WTC11 (cell line): ENCODE results near the gene KRT5. TPM values are rescaled to one million over a fixed set of nuclear protein-coding genes. Genes with fewer than 3 reads are reported as not detected.

ENCODE experiments used
- ATAC-seq: fragments of 200-7000 bp; cut with Tn5 transposase; 2 replicates; pipeline ENCODE4 v1.10.0; 2021; ENCODE audit warnings: mild to moderate bottlenecking, moderate library complexity
- CTCF ChIA-PET: fragments of 300-600 bp; sonication (Branson Sonifier 250); formaldehyde crosslinking; loops from one replicate; lab custom pipeline; 2021; ENCODE audit warnings: antibody characterized with exemption; lab: Charles Lee
- POLR2A ChIA-PET: fragments of 350-600 bp; sonication (Branson Sonifier 250); formaldehyde crosslinking; loops from one replicate; lab custom pipeline; 2021; ENCODE audit warnings: antibody characterized with exemption; lab: Charles Lee
- DNase-seq: peaks from one replicate; pipeline ENCODE4 v3.0.0; 2021; ENCODE audit warnings: low spot score
- H3K27ac Mint-ChIP-seq: 2 replicates; pipeline ENCODE4 v1.8.0; 2021; ENCODE audit warnings: mixed read lengths
- H3K27me3 Mint-ChIP-seq: 2 replicates; pipeline ENCODE4 v1.8.0; 2021; ENCODE audit warnings: low read depth, mild to moderate bottlenecking, moderate library complexity, mixed read lengths
- H3K36me3 Mint-ChIP-seq: 2 replicates; pipeline ENCODE4 v1.8.0; 2021; ENCODE audit warnings: mixed read lengths
- H3K4me1 Mint-ChIP-seq: 2 replicates; pipeline ENCODE4 v1.8.0; 2022; ENCODE audit warnings: mixed read lengths
- H3K4me3 Mint-ChIP-seq: 2 replicates; pipeline ENCODE4 v1.8.0; 2021; ENCODE audit warnings: mild to moderate bottlenecking, moderate library complexity, mixed read lengths
- H3K9me3 Mint-ChIP-seq: 2 replicates; pipeline ENCODE4 v1.8.0; 2021; ENCODE audit warnings: mixed read lengths
- AR ChIP-seq: fragments of 250-450 bp; sonication (Bioruptor Pico); IDR thresholded peaks from 2 replicates; pipeline ENCODE4 v1.9.0; 2021; ENCODE audit warnings: mild to moderate bottlenecking
- CBFB ChIP-seq: sonication (generic); formaldehyde crosslinking; IDR thresholded peaks from 2 replicates; pipeline ENCODE4 v1.8.1; 2022; ENCODE audit warnings: mild to moderate bottlenecking, low read depth, missing genetic modification reagents
- EMX1 ChIP-seq: fragments of 250-450 bp; sonication (Bioruptor Pico); IDR thresholded peaks from 2 replicates; pipeline ENCODE4 v1.8.0; 2021; ENCODE audit warnings: mild to moderate bottlenecking
- ETV6 ChIP-seq: sonication (generic); formaldehyde crosslinking; IDR thresholded peaks from 2 replicates; pipeline ENCODE4 v1.8.1; 2022; ENCODE audit warnings: mild to moderate bottlenecking, missing genetic modification reagents
- FOXJ3 ChIP-seq: sonication (generic); formaldehyde crosslinking; IDR thresholded peaks from 2 replicates; pipeline ENCODE4 v1.9.0; 2021; ENCODE audit warnings: missing genetic modification reagents, mild to moderate bottlenecking, borderline replicate concordance
- OVOL2 ChIP-seq: fragments of 250-450 bp; sonication (Bioruptor Pico); IDR thresholded peaks from 2 replicates; pipeline ENCODE4 v1.9.0; 2021; ENCODE audit warnings: mild to moderate bottlenecking, borderline replicate concordance
- SP1 ChIP-seq: sonication (generic); formaldehyde crosslinking; conservative IDR thresholded peaks from 2 replicates; pipeline ENCODE4 v1.8.1; 2022; ENCODE audit warnings: missing genetic modification reagents
- TCF7 ChIP-seq: sonication (generic); formaldehyde crosslinking; IDR thresholded peaks from 2 replicates; pipeline ENCODE4 v1.8.0; 2022; ENCODE audit warnings: mild to moderate bottlenecking, low read depth, missing genetic modification reagents, moderate library complexity
- TEAD1 ChIP-seq: sonication (generic); formaldehyde crosslinking; IDR thresholded peaks from 2 replicates; pipeline ENCODE4 v1.8.0; 2022; ENCODE audit warnings: mild to moderate bottlenecking, missing genetic modification reagents
- USF2 ChIP-seq: sonication (generic); formaldehyde crosslinking; IDR thresholded peaks from 2 replicates; pipeline ENCODE4 v1.8.1; 2023; ENCODE audit warnings: mild to moderate bottlenecking, missing genetic modification reagents, moderate library complexity
- ZNF138 ChIP-seq: sonication (generic); formaldehyde crosslinking; conservative IDR thresholded peaks from 2 replicates; pipeline ENCODE4 v1.8.1; 2022; ENCODE audit warnings: mild to moderate bottlenecking, moderate library complexity, missing genetic modification reagents
- ZNF281 ChIP-seq: sonication (generic); formaldehyde crosslinking; IDR thresholded peaks from 2 replicates; pipeline ENCODE4 v1.8.0; 2023; ENCODE audit warnings: mild to moderate bottlenecking, missing genetic modification reagents
- ZNF532 ChIP-seq: fragments of 250-450 bp; sonication (Bioruptor Pico); IDR thresholded peaks from 2 replicates; pipeline ENCODE4 v1.9.0; 2021; ENCODE audit warnings: mild to moderate bottlenecking, borderline replicate concordance
- ZNF671 ChIP-seq: fragments of 250-450 bp; sonication (Bioruptor Pico); IDR thresholded peaks from 2 replicates; pipeline ENCODE4 v1.8.0; 2021; ENCODE audit warnings: mild to moderate bottlenecking
- total RNA-seq: library from RNA; stranded (reverse); gene quantifications from 3 replicates; pipeline ENCODE4 v1.2.3, GENCODE V29; 2021
- TF ChIP-seq, protein P1 (sequence below): sonication (generic); formaldehyde crosslinking; IDR thresholded peaks from 2 replicates; pipeline ENCODE4 v1.8.0; 2022; ENCODE audit warnings: mild to moderate bottlenecking, missing genetic modification reagents
- TF ChIP-seq, protein P2 (sequence below): sonication (generic); formaldehyde crosslinking; IDR thresholded peaks from 2 replicates; pipeline ENCODE4 v1.8.1; 2022; ENCODE audit warnings: mild to moderate bottlenecking, missing genetic modification reagents, moderate library complexity, borderline replicate concordance

KRT5 gene
- total RNA-seq, 1 experiment from 2014 or later = not detected

GRCh38 chr12:52534482-52534881 lies 14.3 kb upstream of the KRT5 start:
- no peaks in the 10 kb centered on the region for H3K36me3 Mint-ChIP-seq
- TF ChIP-seq USF2 (CRISPR knock-in tag) (peak; percentile 65), ZNF138 (CRISPR knock-in tag) (no peak), ZNF532 (CRISPR knock-in tag) (no peak)
- TF ChIP-seq, protein P1, sequence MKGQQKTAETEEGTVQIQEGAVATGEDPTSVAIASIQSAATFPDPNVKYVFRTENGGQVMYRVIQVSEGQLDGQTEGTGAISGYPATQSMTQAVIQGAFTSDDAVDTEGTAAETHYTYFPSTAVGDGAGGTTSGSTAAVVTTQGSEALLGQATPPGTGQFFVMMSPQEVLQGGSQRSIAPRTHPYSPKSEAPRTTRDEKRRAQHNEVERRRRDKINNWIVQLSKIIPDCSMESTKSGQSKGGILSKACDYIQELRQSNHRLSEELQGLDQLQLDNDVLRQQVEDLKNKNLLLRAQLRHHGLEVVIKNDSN = peak; percentile 54; the same call in 1 of the 2 replicates
- H3K4me1 Mint-ChIP-seq = no peaks in the 10 kb centered on the region
- ChIA-PET POLR2A (no interaction called here), CTCF (interaction anchor here (0.6 to 5.1 kb wide), 10 partner anchors 10 to 331 kb away, joined by 3 to 28 read pairs (median 4); no protein-coding TSS in a partner anchor)
- H3K4me3 Mint-ChIP-seq = no peak overlapping the region
- ATAC-seq (peak; percentile 51; the same call in 1 of the 2 replicates), DNase-seq (no peak)
- no peaks in the 10 kb centered on the region for H3K9me3 Mint-ChIP-seq
- H3K27me3 Mint-ChIP-seq = no peaks in the 10 kb centered on the region
- H3K27ac Mint-ChIP-seq = 0 out of 2 replicates have a peak overlapping the region, but pooled peaks have one; percentile 14

GRCh38 chr12:52533686-52534470 lies 13.7 kb upstream of the KRT5 start:
- Mint-ChIP-seq H3K27ac (no peak overlapping the region), H3K9me3 (no peaks in the 10 kb centered on the region), H3K36me3 (no peaks in the 10 kb centered on the region), H3K4me3 (no peak overlapping the region), H3K27me3 (no peaks in the 10 kb centered on the region), H3K4me1 (no peaks in the 10 kb centered on the region)
- no peak for DNase-seq
- ATAC-seq = no peak
- TF ChIP-seq FOXJ3 = no peak
- TF ChIP-seq, protein P2, sequence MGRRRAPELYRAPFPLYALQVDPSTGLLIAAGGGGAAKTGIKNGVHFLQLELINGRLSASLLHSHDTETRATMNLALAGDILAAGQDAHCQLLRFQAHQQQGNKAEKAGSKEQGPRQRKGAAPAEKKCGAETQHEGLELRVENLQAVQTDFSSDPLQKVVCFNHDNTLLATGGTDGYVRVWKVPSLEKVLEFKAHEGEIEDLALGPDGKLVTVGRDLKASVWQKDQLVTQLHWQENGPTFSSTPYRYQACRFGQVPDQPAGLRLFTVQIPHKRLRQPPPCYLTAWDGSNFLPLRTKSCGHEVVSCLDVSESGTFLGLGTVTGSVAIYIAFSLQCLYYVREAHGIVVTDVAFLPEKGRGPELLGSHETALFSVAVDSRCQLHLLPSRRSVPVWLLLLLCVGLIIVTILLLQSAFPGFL (CRISPR knock-in tag) = no peak
- no peak for TF ChIP-seq ETV6 (CRISPR knock-in tag)
- no peak for TF ChIP-seq ZNF281 (CRISPR knock-in tag)
- TF ChIP-seq TEAD1 (CRISPR knock-in tag) = no peak
- no peak for TF ChIP-seq OVOL2
- no peak for TF ChIP-seq CBFB
- TF ChIP-seq AR (CRISPR knock-in tag) = no peak
- no peak for TF ChIP-seq ZNF671 (CRISPR knock-in tag)
- TF ChIP-seq SP1 (CRISPR knock-in tag) = no peak
- TF ChIP-seq EMX1 (CRISPR knock-in tag) = no peak
- TF ChIP-seq TCF7 (CRISPR knock-in tag) = no peak
- POLR2A ChIA-PET = interaction anchor here (0.7 kb wide), 1 partner anchor 185 kb away, joined by 4 read pairs; no protein-coding TSS in a partner anchor
- CTCF ChIA-PET = interaction anchor here (0.6 to 5.1 kb wide), 10 partner anchors 12 to 337 kb away, joined by 3 to 28 read pairs (median 4); no protein-coding TSS in a partner anchor
